ENCODE results near the gene IQGAP3. TPM values are rescaled to one million over a fixed set of nuclear protein-coding genes. Genes with fewer than 3 reads are reported as not detected.

Gene IQGAP3
- polyA plus RNA-seq, 2 of the 4 experiments (the other 2 are of a cell fraction): 15.6 to 17.0 TPM

GRCh38 chr1:156593661-156593989, 21.3 kb upstream of the IQGAP3 start:
- H3K4me3 ChIP-seq: no peak overlapping the region
- peaks cover 6% of the 10 kb centered on the region; the same call in 2 of the 3 replicates for H3K4me1 ChIP-seq
- H3K4me2 ChIP-seq: no peak overlapping the region
- ATAC-seq (no peak), FAIRE-seq (no peak), DNase-seq (ENCODE audit: low read depth in 1 of 2, low spot score in 1 of 2) (no peak)
- H3K9me3 ChIP-seq: no peaks in the 10 kb centered on the region
- ChIA-PET CTCF (interaction anchor here (1.0 to 12.5 kb wide), 12 partner anchors 9 to 208 kb away, joined by 3 to 135 read pairs (median 6); no protein-coding TSS in a partner anchor), POLR2A (interaction anchor here (1.0 to 1.6 kb wide), 3 partner anchors 22 to 136 kb away, joined by 4 to 5 read pairs (median 5); no protein-coding TSS in a partner anchor)
- H3K27ac ChIP-seq: 0 out of 6 replicates have a peak overlapping the region, but pooled peaks of 1 of the 2 experiments have one; percentile 12
- WGBS (ENCODE audit: missing lambda C conversion rate): 95% methylated on average over 8 of the region's 8 CpGs
- TF ChIP-seq CHD4 (IDR thresholded peaks at IDR 0.05; ENCODE audit: borderline replicate concordance): no peak
- no peak for TF ChIP-seq CBX8 (IDR thresholded peaks at IDR 0.05)
- TF ChIP-seq TP53 (CRISPR knock-in tag; IDR thresholded peaks at IDR 0.05): no peak
- no peak for TF ChIP-seq USF2 (IDR thresholded peaks at IDR 0.05)
- TF ChIP-seq ELK1 (IDR thresholded peaks at IDR 0.05; ENCODE audit: low read depth, low read length): no peak
- TF ChIP-seq ZC3H11A (IDR thresholded peaks at IDR 0.05): no peak
- no peak for TF ChIP-seq ESRRA (IDR thresholded peaks at IDR 0.05; ENCODE audit: borderline replicate concordance, low read length)
- no peak for TF ChIP-seq PHF8 (IDR thresholded peaks at IDR 0.05; ENCODE audit: borderline replicate concordance, low read depth)
- no peak for TF ChIP-seq PBX3 (IDR thresholded peaks at IDR 0.05)
- no peak for TF ChIP-seq NR3C1 (IDR thresholded peaks at IDR 0.05)
- no peak for TF ChIP-seq JUNB (IDR thresholded peaks at IDR 0.05)
- no peak for TF ChIP-seq MAFK (IDR thresholded peaks at IDR 0.05; ENCODE audit: partially characterized antibody)
- no peak for TF ChIP-seq SMC3 (IDR thresholded peaks at IDR 0.05)
- no peak for TF ChIP-seq ATOH8 (CRISPR knock-in tag; IDR thresholded peaks at IDR 0.05; ENCODE audit: low read depth)
- TF ChIP-seq EP300 (IDR thresholded peaks at IDR 0.05): no peak
- TF ChIP-seq HOXB5 (CRISPR knock-in tag; IDR thresholded peaks at IDR 0.05): no peak
- TF ChIP-seq HOXB13 (CRISPR knock-in tag; IDR thresholded peaks at IDR 0.05; ENCODE audit: low read depth): no peak
- TF ChIP-seq FOXS1 (CRISPR knock-in tag; IDR thresholded peaks at IDR 0.05): no peak

- ChIA-PET POLR2A (interaction anchor here (1.0 to 2.5 kb wide), 3 partner anchors 21 to 136 kb away, joined by 4 to 18 read pairs (median 5); no protein-coding TSS in a partner anchor), CTCF (interaction anchor here (1.0 to 12.5 kb wide), 14 partner anchors 11 to 208 kb away, joined by 3 to 135 read pairs (median 6); partner anchors contain the start of gene MEF2D)
- TF ChIP-seq MYC (IDR thresholded peaks at IDR 0.05; ENCODE audit: borderline replicate concordance, low read length) (no peak), ZC3H11A (IDR thresholded peaks at IDR 0.05) (no peak), KDM1A (IDR thresholded peaks at IDR 0.05; ENCODE audit: low read depth) (peak; percentile 92), JUNB (IDR thresholded peaks at IDR 0.05) (no peak), SMC3 (IDR thresholded peaks at IDR 0.05) (no peak), ESRRA (IDR thresholded peaks at IDR 0.05; ENCODE audit: borderline replicate concordance, low read length) (no peak), ATOH8 (CRISPR knock-in tag; IDR thresholded peaks at IDR 0.05; ENCODE audit: low read depth) (0 out of 2 replicates have a peak, but pooled peaks have one; percentile 7), RAD21 (conservative IDR thresholded peaks at IDR 0.05 in 1 of 2, IDR thresholded peaks at IDR 0.05 in 1 of 2) (no peak), SREBF2 (IDR thresholded peaks at IDR 0.05) (no peak), RARB (CRISPR knock-in tag; IDR thresholded peaks at IDR 0.05) (no peak), CHD4 (IDR thresholded peaks at IDR 0.05; ENCODE audit: borderline replicate concordance) (peak; percentile 85; the same call in 1 of the 2 replicates), MAX (IDR thresholded peaks at IDR 0.05) (0 out of 2 replicates have a peak, but pooled peaks have one; percentile 3)
- Histone ChIP-seq H3K27ac (peak overlapping the region in 1 of 2 experiments; percentile 98; a peak in 2 of 6 replicates), H3K4me1 (peaks cover 6% of the 10 kb centered on the region; the same call in 2 of the 3 replicates), H3K4me3 (no peak overlapping the region), H3K9me3 (no peaks in the 10 kb centered on the region), H3K4me2 (peak overlapping the region; percentile 87)
- ATAC-seq (no peak; a peak in 1 of 6 replicates), DNase-seq (ENCODE audit: low read depth in 1 of 2, low spot score in 1 of 2) (no peak), FAIRE-seq (no peak)
- 87% methylated on average over 8 of the region's 8 CpGs for WGBS (ENCODE audit: missing lambda C conversion rate)
Observed at GRCh38 chr1:156592910-156593660, 20.7 kb upstream of the IQGAP3 start.
